ENCODE measurements around the gene GABRB1. TPM values are rescaled to one million over a fixed set of nuclear protein-coding genes. Genes with fewer than 3 reads are reported as not detected.

GABRB1 gene
- total RNA-seq, 1 donor from 2014 or later = 0.29 TPM

- H3K4me3 ChIP-seq (ENCODE audit: low read depth, low read length) = no peak overlapping the region
- TF ChIP-seq CTCF (conservative IDR thresholded peaks at IDR 0.05; ENCODE audit: low read depth, low read length) = no peak
- DNase-seq (ENCODE audit: low read depth) = no peak
Measured at GRCh38 chr4:47075262-47075661, 43.9 kb downstream of the GABRB1 start.

- no peak for TF ChIP-seq CTCF (conservative IDR thresholded peaks at IDR 0.05; ENCODE audit: low read depth, low read length)
- H3K4me3 ChIP-seq (ENCODE audit: low read depth, low read length) = no peak overlapping the region
- no peak for DNase-seq (ENCODE audit: low read depth)
Measured at GRCh38 chr4:47075919-47076318, 44.6 kb downstream of the GABRB1 start.

DNA sequence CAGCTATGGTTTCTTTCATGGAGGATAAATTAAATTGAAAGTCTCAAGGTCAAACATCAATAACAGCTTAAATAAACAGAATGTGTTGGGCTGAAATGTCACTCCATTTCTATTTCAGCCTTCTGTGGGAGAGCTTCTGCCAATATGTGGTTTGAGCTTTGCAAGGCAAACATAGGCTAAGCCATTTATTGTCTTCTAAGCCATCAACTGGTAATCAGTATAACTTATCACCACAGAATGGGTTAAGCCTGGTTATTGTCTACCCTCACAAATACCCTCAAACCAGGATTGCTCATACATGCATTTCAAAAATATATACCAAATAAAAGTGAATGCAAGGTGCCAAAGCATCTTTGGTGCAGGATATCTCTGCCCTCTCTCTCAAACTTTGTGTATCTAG is 52.7 kb downstream of the GABRB1 start:
- DNase-seq (ENCODE audit: low read depth) = no peak
- TF ChIP-seq CTCF (conservative IDR thresholded peaks at IDR 0.05; ENCODE audit: low read depth, low read length) = no peak
- H3K4me3 ChIP-seq (ENCODE audit: low read depth, low read length) = no peak overlapping the region

- TF ChIP-seq CTCF (conservative IDR thresholded peaks at IDR 0.05; ENCODE audit: low read depth, low read length) = no peak
- DNase-seq (ENCODE audit: low read depth) = no peak
- H3K4me3 ChIP-seq (ENCODE audit: low read depth, low read length) = no peak overlapping the region
Measured at GRCh38 chr4:47084795-47085194, 53.4 kb downstream of the GABRB1 start.

DNA sequence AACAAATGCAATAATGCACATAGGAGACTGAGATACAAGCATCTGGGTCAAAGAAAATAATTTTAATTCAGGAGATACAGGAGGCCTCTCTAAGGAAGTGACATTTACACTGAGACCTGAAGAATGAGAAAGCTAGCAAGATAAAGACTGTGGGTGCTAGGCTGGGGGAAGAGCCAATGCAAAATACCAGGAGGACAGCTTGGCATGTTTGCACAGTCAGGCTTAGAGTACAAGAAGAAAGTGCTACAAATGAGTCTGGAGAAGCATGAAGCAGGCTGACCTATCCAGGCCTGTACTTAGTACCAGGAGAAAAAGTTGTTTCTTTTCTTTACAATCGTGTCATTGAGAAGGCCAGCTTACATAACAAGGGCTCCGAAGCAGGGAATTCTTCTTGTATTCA is 56.9 kb downstream of the GABRB1 start:
- DNase-seq (ENCODE audit: low read depth) = no peak
- H3K4me3 ChIP-seq (ENCODE audit: low read depth, low read length) = no peak overlapping the region
- no peak for TF ChIP-seq CTCF (conservative IDR thresholded peaks at IDR 0.05; ENCODE audit: low read depth, low read length)

DNA sequence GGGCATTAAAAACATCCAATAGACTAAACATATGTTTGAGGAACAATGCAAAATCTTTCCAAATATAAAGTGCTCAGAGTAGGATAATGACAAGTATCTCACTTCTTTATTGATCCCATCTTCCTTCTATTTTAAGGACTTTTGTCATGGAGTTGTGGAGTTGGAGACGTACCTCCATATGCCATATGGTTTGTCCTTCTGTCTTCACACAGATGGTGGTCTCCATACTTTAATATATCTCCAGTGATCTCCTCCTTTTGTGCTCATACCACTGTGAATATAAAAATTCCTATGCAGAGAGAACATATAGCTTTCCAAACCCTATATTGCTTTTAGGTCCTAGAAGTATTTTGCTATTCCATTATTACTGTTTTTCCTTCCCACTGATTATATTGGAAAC is 64.5 kb downstream of the GABRB1 start:
- H3K4me3 ChIP-seq (ENCODE audit: low read depth, low read length) = no peak overlapping the region
- no peak for DNase-seq (ENCODE audit: low read depth)
- no peak for TF ChIP-seq CTCF (conservative IDR thresholded peaks at IDR 0.05; ENCODE audit: low read depth, low read length)

DNA sequence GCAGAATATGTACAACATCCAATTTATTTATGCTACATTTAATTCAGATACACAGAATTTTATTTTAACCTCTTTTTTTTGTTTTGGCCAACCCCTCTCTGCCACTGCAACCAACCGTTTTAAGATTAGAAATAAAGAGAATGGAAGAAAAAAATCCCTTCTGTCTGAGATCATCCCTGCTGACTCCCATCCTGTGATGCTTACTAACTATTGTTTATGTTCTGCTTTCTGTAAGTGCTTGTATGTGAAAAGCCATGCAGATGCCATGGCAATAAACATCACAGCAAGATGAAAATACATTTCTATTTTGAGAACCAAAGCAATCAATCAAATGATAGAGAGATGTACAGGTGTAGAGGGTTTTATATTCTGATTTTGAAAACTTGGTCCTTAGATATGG is 70.1 kb downstream of the GABRB1 start:
- no peak for DNase-seq (ENCODE audit: low read depth)
- TF ChIP-seq CTCF (conservative IDR thresholded peaks at IDR 0.05; ENCODE audit: low read depth, low read length) = no peak
- H3K4me3 ChIP-seq (ENCODE audit: low read depth, low read length) = no peak overlapping the region
